Neural cell (in vitro differentiated cells): Measurements from ENCODE around the gene FBXO21. TPM values are rescaled to one million over a fixed set of nuclear protein-coding genes. Genes with fewer than 3 reads are reported as not detected.

Source experiments
- H2AFZ ChIP-seq: fragments of 200-600, 300-800 bp; sonication (generic), shearing (Covaris generic); 2 replicates; pipeline ENCODE4 v1.6.0; 2014; ENCODE audit warnings: low read depth, mild to moderate bottlenecking, antibody characterized with exemption, low read length, moderate library complexity
- H3F3A ChIP-seq: fragments of 200-600 bp; shearing (Covaris generic); 2 replicates; pipeline ENCODE4 v1.6.1; 2016; ENCODE audit warnings: mild to moderate bottlenecking, moderate library complexity, mixed read lengths, antibody characterized with exemption, low read length; ENCODE audit not compliant: insufficient read depth, poor library complexity, severe bottlenecking
- H3K27ac ChIP-seq: fragments of 200-600, 300-800 bp; sonication (generic), shearing (Covaris generic); 2 replicates; pipeline ENCODE4 v1.5.1; 2014; ENCODE audit warnings: mild to moderate bottlenecking, low read length, moderate library complexity
- H3K27me3 ChIP-seq: fragments of 300-800, 200-600 bp; sonication (generic), shearing (Covaris generic); 2 replicates; pipeline ENCODE4 v1.6.0; 2014; ENCODE audit warnings: mild to moderate bottlenecking, low read depth, low read length, moderate library complexity; ENCODE audit not compliant: insufficient read depth
- H3K36me3 ChIP-seq: fragments of 300-800, 200-600 bp; sonication (generic), shearing (Covaris generic); 2 replicates; pipeline ENCODE4 v1.5.1; 2014; ENCODE audit warnings: mild to moderate bottlenecking, antibody characterized with exemption, low read length, moderate library complexity; ENCODE audit not compliant: insufficient read depth
- H3K4me2 ChIP-seq: fragments of 300-800, 200-600 bp; sonication (generic), shearing (Covaris generic); 2 replicates; pipeline ENCODE4 v1.6.0; 2014; ENCODE audit warnings: mild to moderate bottlenecking, low read length
- H3K4me3 ChIP-seq: fragments of 300-800, 200-600 bp; sonication (generic), shearing (Covaris generic); 2 replicates; pipeline ENCODE4 v1.5.1; 2014; ENCODE audit warnings: mild to moderate bottlenecking, low read length, moderate library complexity
- H3K79me2 ChIP-seq: fragments of 200-600 bp; shearing (Covaris generic); replicated peaks from 2 replicates; pipeline ENCODE4 v1.6.0; 2014; ENCODE audit warnings: mild to moderate bottlenecking, low read length, moderate library complexity; ENCODE audit not compliant: insufficient read depth
- H3K9ac ChIP-seq: fragments of 300-800, 200-600 bp; sonication (generic), shearing (Covaris generic); 2 replicates; pipeline ENCODE4 v1.6.1; 2016; ENCODE audit warnings: mild to moderate bottlenecking, low read length, mixed read lengths
- H3K9me2 ChIP-seq: fragments of 200-600 bp; shearing (Covaris generic); 2 replicates; pipeline ENCODE4 v1.6.1; 2016; ENCODE audit warnings: mild to moderate bottlenecking, low read length, mixed read lengths; ENCODE audit not compliant: insufficient read depth
- H3K9me3 ChIP-seq: fragments of 200-600, 300-800 bp; sonication (generic), shearing (Covaris generic); 2 replicates; pipeline ENCODE4 v1.6.1; 2016; ENCODE audit warnings: mild to moderate bottlenecking, mixed run types, low read length, moderate library complexity, mixed read lengths
- H4K20me1 ChIP-seq: fragments of 200-600 bp; shearing (Covaris generic); 2 replicates; pipeline ENCODE4 v1.6.1; 2016; ENCODE audit warnings: mild to moderate bottlenecking, mixed run types; ENCODE audit not compliant: insufficient read depth
- EP300 ChIP-seq: fragments of 450-650 bp; conservative IDR thresholded peaks from 2 replicates; pipeline ENCODE4 v1.6.1; 2014; ENCODE audit warnings: antibody characterized with exemption, mild to moderate bottlenecking, moderate library complexity; ENCODE audit not compliant: poor library complexity, severe bottlenecking
- EZH2 ChIP-seq: fragments of 200-600, 300-800 bp; shearing (Covaris generic), sonication (generic); IDR thresholded peaks from 2 replicates; pipeline ENCODE4 v1.6.1; 2014; ENCODE audit warnings: antibody characterized with exemption, low read length, borderline replicate concordance, mild to moderate bottlenecking; ENCODE audit not compliant: insufficient read depth, poor library complexity, severe bottlenecking
- MXI1 ChIP-seq: fragments of 450-650 bp; conservative IDR thresholded peaks from 2 replicates; pipeline ENCODE4 v1.6.1; 2014; ENCODE audit warnings: antibody characterized with exemption, mild to moderate bottlenecking; ENCODE audit not compliant: poor library complexity, severe bottlenecking
- POLR2AphosphoS5 ChIP-seq: IDR thresholded peaks from 2 replicates; pipeline ENCODE4 v1.6.1; 2012
- RAD21 ChIP-seq: fragments of 450-650 bp; conservative IDR thresholded peaks from 2 replicates; pipeline ENCODE4 v1.6.1; 2014; ENCODE audit warnings: antibody characterized with exemption, mild to moderate bottlenecking, moderate library complexity
- SMC3 ChIP-seq: fragments of 450-650 bp; conservative IDR thresholded peaks from 2 replicates; pipeline ENCODE4 v1.6.1; 2014; ENCODE audit warnings: antibody characterized with exemption, mild to moderate bottlenecking, moderate library complexity; ENCODE audit not compliant: poor library complexity
- TAF1 ChIP-seq: IDR thresholded peaks from 2 replicates; pipeline ENCODE4 v1.6.1; 2012; ENCODE audit warnings: low read depth
- polyA plus RNA-seq: library from polyadenylated mRNA; depleted of rRNA; stranded (reverse); fragments of >200 nt; gene quantifications from 2 replicates; pipeline ENCODE4 v1.2.3, GENCODE V29; 2014
- TF ChIP-seq, protein P1 (sequence below): IDR thresholded peaks from 2 replicates; pipeline ENCODE4 v1.6.1; 2012; ENCODE audit warnings: borderline replicate concordance
- TF ChIP-seq, protein P2 (sequence below): fragments of 450-650 bp; IDR thresholded peaks from 2 replicates; pipeline ENCODE4 v1.5.1; 2014; ENCODE audit warnings: antibody characterized with exemption, mild to moderate bottlenecking, moderate library complexity; ENCODE audit not compliant: poor library complexity, severe bottlenecking

The FBXO21 gene
- polyA plus RNA-seq, 1 donor from 2014 or later: 127 TPM

DNA sequence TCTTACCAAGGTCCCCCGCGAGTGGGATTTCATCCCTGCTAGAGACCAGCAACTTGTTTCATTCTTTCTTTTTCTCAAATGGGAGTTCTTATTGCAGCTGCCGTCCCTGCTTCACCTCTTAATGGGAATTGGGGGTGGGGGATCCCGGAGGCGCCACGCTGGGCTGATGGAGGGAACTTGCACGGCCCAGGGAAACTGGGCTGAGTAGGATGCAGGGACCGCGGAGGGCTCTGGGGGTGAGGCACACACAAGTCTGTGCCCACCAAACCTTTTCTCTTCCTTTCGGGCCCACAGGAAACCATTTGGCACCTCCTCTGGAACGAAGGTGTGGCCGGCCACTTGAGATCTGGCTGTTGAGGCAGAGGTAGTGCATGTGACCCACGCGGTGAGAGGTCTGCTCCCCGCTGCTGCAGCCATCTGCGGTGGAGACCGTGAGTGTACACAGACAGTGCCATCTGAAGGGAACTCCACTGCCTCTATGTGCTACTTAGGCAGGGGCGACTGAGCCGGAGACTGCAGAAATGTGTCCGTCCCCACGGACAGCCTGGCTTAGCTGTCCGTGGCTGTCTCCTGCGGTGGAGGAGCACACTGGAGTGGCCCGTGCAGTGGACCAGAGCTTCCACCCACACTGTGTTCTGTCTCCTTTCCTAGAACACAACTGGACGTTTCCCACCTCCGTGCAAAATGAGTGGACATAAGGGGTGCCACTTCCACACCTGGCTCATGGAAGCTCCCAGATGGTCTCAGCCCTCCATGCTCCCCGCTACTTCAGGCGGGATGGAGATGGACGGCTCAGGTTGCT is 49.0 kb downstream of the FBXO21 start:
- H3K4me2 ChIP-seq: no peak overlapping the region
- H3K4me3 ChIP-seq: no peak overlapping the region
- no peaks in the 10 kb centered on the region for H4K20me1 ChIP-seq
- no peaks in the 10 kb centered on the region for H3K79me2 ChIP-seq
- no peaks in the 10 kb centered on the region for H3F3A ChIP-seq
- no peak overlapping the region for H2AFZ ChIP-seq
- TF ChIP-seq EP300 (no peak), SMC3 (no peak), POLR2AphosphoS5 (no peak), TAF1 (no peak), EZH2 (no peak), MXI1 (no peak), RAD21 (no peak)
- TF ChIP-seq, protein P1, sequence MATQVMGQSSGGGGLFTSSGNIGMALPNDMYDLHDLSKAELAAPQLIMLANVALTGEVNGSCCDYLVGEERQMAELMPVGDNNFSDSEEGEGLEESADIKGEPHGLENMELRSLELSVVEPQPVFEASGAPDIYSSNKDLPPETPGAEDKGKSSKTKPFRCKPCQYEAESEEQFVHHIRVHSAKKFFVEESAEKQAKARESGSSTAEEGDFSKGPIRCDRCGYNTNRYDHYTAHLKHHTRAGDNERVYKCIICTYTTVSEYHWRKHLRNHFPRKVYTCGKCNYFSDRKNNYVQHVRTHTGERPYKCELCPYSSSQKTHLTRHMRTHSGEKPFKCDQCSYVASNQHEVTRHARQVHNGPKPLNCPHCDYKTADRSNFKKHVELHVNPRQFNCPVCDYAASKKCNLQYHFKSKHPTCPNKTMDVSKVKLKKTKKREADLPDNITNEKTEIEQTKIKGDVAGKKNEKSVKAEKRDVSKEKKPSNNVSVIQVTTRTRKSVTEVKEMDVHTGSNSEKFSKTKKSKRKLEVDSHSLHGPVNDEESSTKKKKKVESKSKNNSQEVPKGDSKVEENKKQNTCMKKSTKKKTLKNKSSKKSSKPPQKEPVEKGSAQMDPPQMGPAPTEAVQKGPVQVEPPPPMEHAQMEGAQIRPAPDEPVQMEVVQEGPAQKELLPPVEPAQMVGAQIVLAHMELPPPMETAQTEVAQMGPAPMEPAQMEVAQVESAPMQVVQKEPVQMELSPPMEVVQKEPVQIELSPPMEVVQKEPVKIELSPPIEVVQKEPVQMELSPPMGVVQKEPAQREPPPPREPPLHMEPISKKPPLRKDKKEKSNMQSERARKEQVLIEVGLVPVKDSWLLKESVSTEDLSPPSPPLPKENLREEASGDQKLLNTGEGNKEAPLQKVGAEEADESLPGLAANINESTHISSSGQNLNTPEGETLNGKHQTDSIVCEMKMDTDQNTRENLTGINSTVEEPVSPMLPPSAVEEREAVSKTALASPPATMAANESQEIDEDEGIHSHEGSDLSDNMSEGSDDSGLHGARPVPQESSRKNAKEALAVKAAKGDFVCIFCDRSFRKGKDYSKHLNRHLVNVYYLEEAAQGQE: no peak
- TF ChIP-seq, protein P2, sequence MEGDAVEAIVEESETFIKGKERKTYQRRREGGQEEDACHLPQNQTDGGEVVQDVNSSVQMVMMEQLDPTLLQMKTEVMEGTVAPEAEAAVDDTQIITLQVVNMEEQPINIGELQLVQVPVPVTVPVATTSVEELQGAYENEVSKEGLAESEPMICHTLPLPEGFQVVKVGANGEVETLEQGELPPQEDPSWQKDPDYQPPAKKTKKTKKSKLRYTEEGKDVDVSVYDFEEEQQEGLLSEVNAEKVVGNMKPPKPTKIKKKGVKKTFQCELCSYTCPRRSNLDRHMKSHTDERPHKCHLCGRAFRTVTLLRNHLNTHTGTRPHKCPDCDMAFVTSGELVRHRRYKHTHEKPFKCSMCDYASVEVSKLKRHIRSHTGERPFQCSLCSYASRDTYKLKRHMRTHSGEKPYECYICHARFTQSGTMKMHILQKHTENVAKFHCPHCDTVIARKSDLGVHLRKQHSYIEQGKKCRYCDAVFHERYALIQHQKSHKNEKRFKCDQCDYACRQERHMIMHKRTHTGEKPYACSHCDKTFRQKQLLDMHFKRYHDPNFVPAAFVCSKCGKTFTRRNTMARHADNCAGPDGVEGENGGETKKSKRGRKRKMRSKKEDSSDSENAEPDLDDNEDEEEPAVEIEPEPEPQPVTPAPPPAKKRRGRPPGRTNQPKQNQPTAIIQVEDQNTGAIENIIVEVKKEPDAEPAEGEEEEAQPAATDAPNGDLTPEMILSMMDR: no peak
- no peak overlapping the region for H3K9ac ChIP-seq
- peaks cover 6% of the 10 kb centered on the region for H3K36me3 ChIP-seq
- H3K9me2 ChIP-seq: no peaks in the 10 kb centered on the region
- H3K27ac ChIP-seq: no peak overlapping the region
- no peaks in the 10 kb centered on the region for H3K9me3 ChIP-seq
- no peaks in the 10 kb centered on the region for H3K27me3 ChIP-seq

DNA sequence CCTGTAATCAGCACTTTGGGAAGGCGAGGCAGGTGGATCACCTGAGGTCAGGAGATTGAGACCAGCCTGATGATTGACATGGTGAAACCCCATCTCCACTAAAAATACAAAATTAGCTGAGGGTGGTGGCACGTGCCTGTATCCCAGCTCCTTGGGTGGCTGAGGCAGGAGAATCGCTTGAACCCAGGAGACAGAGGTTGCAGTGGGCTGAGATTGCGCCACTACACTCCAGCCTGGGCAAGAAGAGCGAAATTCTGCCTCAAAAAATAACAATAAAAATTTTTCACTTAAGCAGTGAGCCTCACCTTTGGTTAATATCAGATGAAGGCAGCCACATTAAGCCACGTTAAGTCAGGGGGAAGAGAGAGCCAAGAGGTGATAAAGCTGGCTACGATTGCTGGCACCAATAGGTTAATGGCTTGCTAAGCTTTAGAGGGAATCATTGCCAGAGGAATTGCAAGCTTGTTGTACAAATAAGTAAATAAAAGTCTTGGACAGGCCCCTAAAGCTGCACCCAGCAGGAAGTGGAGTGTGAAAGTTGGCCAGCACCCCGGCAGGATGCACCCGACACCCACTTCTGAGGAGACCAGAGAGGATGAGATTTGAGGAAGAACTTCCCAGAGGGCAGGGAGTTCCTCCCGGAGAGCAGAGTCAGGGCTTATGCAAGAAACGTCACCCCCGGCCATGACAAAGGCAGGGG is 49.7 kb downstream of the FBXO21 start:
- Histone ChIP-seq H4K20me1 (no peaks in the 10 kb centered on the region), H3K36me3 (peaks cover 6% of the 10 kb centered on the region), H3K4me3 (no peak overlapping the region), H2AFZ (no peak overlapping the region), H3K9ac (no peak overlapping the region), H3K4me2 (no peak overlapping the region), H3K27me3 (no peaks in the 10 kb centered on the region), H3K27ac (no peak overlapping the region), H3K79me2 (no peaks in the 10 kb centered on the region), H3K9me2 (no peaks in the 10 kb centered on the region), H3F3A (no peaks in the 10 kb centered on the region), H3K9me3 (no peaks in the 10 kb centered on the region)
- TF ChIP-seq, protein P2: no peak
- no peak for TF ChIP-seq EZH2
- TF ChIP-seq, protein P1: no peak
- TF ChIP-seq RAD21: no peak
- TF ChIP-seq TAF1: no peak
- no peak for TF ChIP-seq SMC3
- TF ChIP-seq MXI1: no peak
- no peak for TF ChIP-seq EP300
